ENCODE data around the gene PATL1.

DNA sequence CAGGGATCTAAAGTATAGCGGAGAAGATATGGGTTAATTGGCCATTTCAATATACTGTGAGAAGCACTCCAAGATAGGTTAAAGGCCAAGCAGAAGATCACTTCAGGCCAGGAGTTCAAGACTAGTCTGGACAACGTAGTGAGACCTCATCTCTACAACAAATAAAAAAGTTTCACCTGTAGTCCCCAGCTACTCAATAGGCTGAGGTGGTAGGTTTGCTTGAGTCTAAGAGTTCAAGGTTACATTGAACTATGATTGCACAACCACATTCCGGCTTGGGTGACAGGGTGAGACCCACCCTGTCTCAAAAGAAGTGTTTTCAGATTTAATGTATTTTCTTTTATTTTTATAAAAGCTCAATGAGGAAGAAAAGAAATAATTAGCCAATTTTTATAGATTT, 25.4 kb downstream of the PATL1 start:
- TF ChIP-seq, protein P1, sequence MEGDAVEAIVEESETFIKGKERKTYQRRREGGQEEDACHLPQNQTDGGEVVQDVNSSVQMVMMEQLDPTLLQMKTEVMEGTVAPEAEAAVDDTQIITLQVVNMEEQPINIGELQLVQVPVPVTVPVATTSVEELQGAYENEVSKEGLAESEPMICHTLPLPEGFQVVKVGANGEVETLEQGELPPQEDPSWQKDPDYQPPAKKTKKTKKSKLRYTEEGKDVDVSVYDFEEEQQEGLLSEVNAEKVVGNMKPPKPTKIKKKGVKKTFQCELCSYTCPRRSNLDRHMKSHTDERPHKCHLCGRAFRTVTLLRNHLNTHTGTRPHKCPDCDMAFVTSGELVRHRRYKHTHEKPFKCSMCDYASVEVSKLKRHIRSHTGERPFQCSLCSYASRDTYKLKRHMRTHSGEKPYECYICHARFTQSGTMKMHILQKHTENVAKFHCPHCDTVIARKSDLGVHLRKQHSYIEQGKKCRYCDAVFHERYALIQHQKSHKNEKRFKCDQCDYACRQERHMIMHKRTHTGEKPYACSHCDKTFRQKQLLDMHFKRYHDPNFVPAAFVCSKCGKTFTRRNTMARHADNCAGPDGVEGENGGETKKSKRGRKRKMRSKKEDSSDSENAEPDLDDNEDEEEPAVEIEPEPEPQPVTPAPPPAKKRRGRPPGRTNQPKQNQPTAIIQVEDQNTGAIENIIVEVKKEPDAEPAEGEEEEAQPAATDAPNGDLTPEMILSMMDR (IDR thresholded peaks at IDR 0.05): no peak
- no peak for TF ChIP-seq POLR2A (IDR thresholded peaks at IDR 0.05)
